Ovary (tissue), 1 donor: ENCODE measurements around the gene CTSV.
"Not testable (repeated sequence)": the region's sequence is repeated elsewhere in the genome, so short reads cannot be mapped to it uniquely, and the experiment has no call there.

Experiments
- EP300 ChIP-seq: sonication (generic); formaldehyde crosslinking; IDR thresholded peaks from one replicate; pipeline ENCODE4 v1.6.1; 2017; ENCODE audit warnings: antibody characterized with exemption
- POLR2A ChIP-seq: fragments of 450-650 bp; IDR thresholded peaks from one replicate; pipeline ENCODE4 v1.6.1; 2017; ENCODE audit warnings: antibody characterized with exemption, mild to moderate bottlenecking, moderate library complexity

DNA sequence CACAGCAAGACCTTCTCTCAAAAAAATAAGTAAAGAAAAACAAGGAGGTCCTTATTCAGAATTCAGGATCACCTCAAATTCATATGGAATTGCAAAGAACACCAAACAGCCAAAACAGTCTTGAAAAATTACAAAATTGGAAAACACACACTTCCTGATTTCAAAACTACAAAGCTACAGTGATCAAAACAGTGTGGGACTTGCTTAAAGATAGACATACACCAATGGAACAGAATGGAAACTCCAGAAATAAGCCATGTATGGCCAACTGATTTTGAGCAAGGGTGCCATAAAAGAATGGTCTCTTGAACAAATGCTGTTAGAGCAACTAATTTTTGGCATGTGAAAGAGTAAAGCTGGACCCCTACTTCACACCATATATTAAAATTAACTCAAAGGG lies 36.7 kb downstream of the CTSV start:
- not testable (repeated sequence) for TF ChIP-seq POLR2A, EP300
